ENCODE data around the gene CSN2. TPM values are rescaled to one million over a fixed set of nuclear protein-coding genes. Genes with fewer than 3 reads are reported as not detected.

Gene CSN2
- total and polyA plus RNA-seq, 4 donors, result not detected

- no peak overlapping the region for H3K27ac ChIP-seq (ENCODE audit: low read depth in 1 of 2, low read length in 1 of 2)
- H3K9ac ChIP-seq (ENCODE audit: insufficient read depth in 1 of 2, low read length in 2 of 2), result no peak overlapping the region
- no peaks in the 10 kb centered on the region for H3K4me1 ChIP-seq (ENCODE audit: control insufficient read depth in 5 of 5, insufficient read depth in 5 of 5, low read length in 5 of 5)
- DNase-seq, result no peak
- H3K4me3 ChIP-seq, result no peak overlapping the region
- no peak for ATAC-seq (ENCODE audit: insufficient read depth, low FRiP score)
- H3K36me3 ChIP-seq (ENCODE audit: control insufficient read depth in 4 of 4, insufficient read depth in 4 of 4, low read length in 4 of 4), result no peaks in the 10 kb centered on the region
- 89 to 92% methylated on average over 3 of the region's 3 CpGs for WGBS, 2 donors
- no peaks in the 10 kb centered on the region for H3K9me3 ChIP-seq (ENCODE audit: control insufficient read depth in 4 of 4, insufficient read depth in 3 of 4, low read length in 3 of 4)
- TF ChIP-seq CTCF (IDR thresholded peaks at IDR 0.05; ENCODE audit: control extremely low read depth, extremely low read depth), result no peak
- H3K27me3 ChIP-seq (ENCODE audit: control insufficient read depth in 3 of 3, insufficient read depth in 3 of 3, low read length in 2 of 3), result no peaks in the 10 kb centered on the region
Observed at GRCh38 chr4:69999420-69999819, 33.9 kb upstream of the CSN2 start.

DNA sequence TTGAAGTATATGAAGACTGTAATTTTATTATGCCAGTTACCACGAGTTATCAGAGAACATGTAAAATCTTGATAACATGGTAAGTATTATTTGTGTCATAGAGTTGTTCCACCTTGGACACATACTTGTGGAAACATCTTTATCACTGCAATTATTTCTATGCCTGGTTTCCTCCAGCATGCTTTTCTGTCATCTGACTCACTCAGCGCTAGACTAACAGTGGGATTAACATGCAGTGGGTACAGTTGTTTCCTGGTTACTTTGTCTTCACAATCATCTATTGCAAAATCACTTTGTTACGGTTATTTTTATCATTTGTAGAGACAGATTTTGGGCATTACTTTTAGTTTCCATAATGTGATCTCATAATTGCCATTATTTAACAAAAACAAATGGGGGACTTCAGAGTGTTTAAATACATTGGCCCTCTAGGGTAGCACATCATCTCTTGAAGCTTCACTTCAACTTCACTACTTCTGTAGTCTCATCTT is 30.0 kb upstream of the CSN2 start, which contains the start of gene STATH:
TSS of gene STATH (plus strand) at position 441 of the 491 bp plus-strand sequence. CDS start 2,472 bp downstream, outside the sequence.
- TF ChIP-seq CTCF (IDR thresholded peaks at IDR 0.05; ENCODE audit: control extremely low read depth, extremely low read depth), result no peak
- Histone ChIP-seq H3K27me3 (ENCODE audit: control insufficient read depth in 3 of 3, insufficient read depth in 3 of 3, low read length in 2 of 3) (no peaks in the 10 kb centered on the region), H3K27ac (ENCODE audit: low read depth in 1 of 2, low read length in 1 of 2) (no peak within 1 kb of the TSS), H3K9me3 (ENCODE audit: control insufficient read depth in 4 of 4, insufficient read depth in 3 of 4, low read length in 3 of 4) (no peaks in the 10 kb centered on the region), H3K4me1 (ENCODE audit: control insufficient read depth in 5 of 5, insufficient read depth in 5 of 5, low read length in 5 of 5) (no peaks in the 10 kb centered on the region), H3K9ac (ENCODE audit: insufficient read depth in 1 of 2, low read length in 2 of 2) (no peak within 1 kb of the TSS), H3K4me3 (no peak within 1 kb of the TSS), H3K36me3 (ENCODE audit: control insufficient read depth in 4 of 4, insufficient read depth in 4 of 4, low read length in 4 of 4) (no peaks in the 10 kb centered on the region)
- no peak for ATAC-seq (ENCODE audit: insufficient read depth, low FRiP score)
- WGBS, 2 donors, result 75 to 79% methylated on average over 3 of the region's 3 CpGs
- no peak for DNase-seq

- Histone ChIP-seq H3K27me3 (ENCODE audit: control insufficient read depth in 3 of 3, insufficient read depth in 3 of 3, low read length in 2 of 3) (no peaks in the 10 kb centered on the region), H3K36me3 (ENCODE audit: control insufficient read depth in 4 of 4, insufficient read depth in 4 of 4, low read length in 4 of 4) (no peaks in the 10 kb centered on the region), H3K9ac (ENCODE audit: insufficient read depth in 1 of 2, low read length in 2 of 2) (no peak overlapping the region), H3K4me3 (no peak overlapping the region), H3K9me3 (ENCODE audit: control insufficient read depth in 4 of 4, insufficient read depth in 3 of 4, low read length in 3 of 4) (no peaks in the 10 kb centered on the region), H3K27ac (ENCODE audit: low read depth in 1 of 2, low read length in 1 of 2) (no peak overlapping the region), H3K4me1 (ENCODE audit: control insufficient read depth in 5 of 5, insufficient read depth in 5 of 5, low read length in 5 of 5) (no peaks in the 10 kb centered on the region)
- ATAC-seq (ENCODE audit: insufficient read depth, low FRiP score), result no peak
- WGBS, 2 donors, result 86% methylated on average over 5 of the region's 5 CpGs
- TF ChIP-seq CTCF (IDR thresholded peaks at IDR 0.05; ENCODE audit: control extremely low read depth, extremely low read depth), result no peak
- DNase-seq, result no peak
Observed at GRCh38 chr4:69994782-69995181, 29.3 kb upstream of the CSN2 start.

DNA sequence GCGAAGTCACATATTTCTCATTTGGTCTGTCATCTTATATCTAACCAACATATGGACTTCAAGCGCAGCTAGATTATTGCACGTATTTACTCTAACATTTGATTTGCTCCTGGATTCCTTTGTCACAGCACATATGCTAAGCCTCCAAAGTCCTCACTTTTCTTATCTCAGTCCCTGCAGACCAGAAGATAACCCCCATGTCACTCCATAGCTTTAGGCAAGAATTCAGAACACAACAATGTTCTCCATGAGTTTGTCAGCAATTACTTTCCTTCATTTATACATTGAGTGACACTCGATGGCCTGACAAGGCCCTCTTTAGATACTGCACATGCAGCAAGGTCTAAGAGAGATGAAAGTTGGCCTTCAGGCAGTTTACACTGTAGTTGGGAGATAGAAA is 25.5 kb upstream of the CSN2 start:
- no peaks in the 10 kb centered on the region for H3K36me3 ChIP-seq (ENCODE audit: control insufficient read depth in 4 of 4, insufficient read depth in 4 of 4, low read length in 4 of 4)
- H3K27ac ChIP-seq (ENCODE audit: low read depth in 1 of 2, low read length in 1 of 2), result no peak overlapping the region

More for the DNA sequence above, 25.5 kb upstream of the CSN2 start:
- no peak for DNase-seq
- TF ChIP-seq CTCF (IDR thresholded peaks at IDR 0.05; ENCODE audit: control extremely low read depth, extremely low read depth), result no peak
- Histone ChIP-seq H3K9me3 (ENCODE audit: control insufficient read depth in 4 of 4, insufficient read depth in 3 of 4, low read length in 3 of 4) (no peaks in the 10 kb centered on the region), H3K4me3 (no peak overlapping the region), H3K9ac (ENCODE audit: insufficient read depth in 1 of 2, low read length in 2 of 2) (no peak overlapping the region), H3K4me1 (ENCODE audit: control insufficient read depth in 5 of 5, insufficient read depth in 5 of 5, low read length in 5 of 5) (no peaks in the 10 kb centered on the region), H3K27me3 (ENCODE audit: control insufficient read depth in 3 of 3, insufficient read depth in 3 of 3, low read length in 2 of 3) (no peaks in the 10 kb centered on the region)
- no peak for ATAC-seq (ENCODE audit: insufficient read depth, low FRiP score)
- WGBS, 2 donors, result 74 to 86% methylated on average over 4 of the region's 4 CpGs

All from lung (tissue), 12 donors.